Measurements from ENCODE around the gene POR.
"Not testable (repeated sequence)": the region's sequence is repeated elsewhere in the genome, so short reads cannot be mapped to it uniquely, and the experiment has no call there.

POR gene

DNA sequence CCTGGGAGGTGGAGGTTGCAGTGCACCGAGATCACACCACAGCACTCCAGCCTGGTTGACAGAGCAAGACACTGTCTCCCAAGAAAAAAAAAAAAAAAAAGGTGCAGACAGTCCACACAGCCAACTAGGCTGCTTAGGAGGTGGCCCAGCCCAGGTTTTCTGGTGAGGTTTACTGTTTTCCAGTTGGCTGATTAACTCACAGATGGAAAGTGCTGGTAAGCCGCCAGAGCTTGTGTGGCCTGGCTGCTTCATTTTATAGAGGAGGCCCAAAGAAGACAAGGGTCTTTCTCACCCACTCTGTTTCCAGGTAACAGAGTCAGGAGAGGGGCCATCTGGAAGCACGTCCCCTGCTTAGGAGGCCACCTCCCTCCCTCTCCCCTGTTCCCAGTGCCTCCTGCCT is 29.9 kb upstream of the POR start:
- DNase-seq (ENCODE audit: low spot score), result no peak

- DNase-seq (ENCODE audit: low spot score), result no peak
These were observed 27.1 kb upstream of the POR start for GRCh38 chr7:75887669-75888369.

- peak; percentile 75 for DNase-seq (ENCODE audit: low spot score)
These were observed 26.3 kb upstream of the POR start for GRCh38 chr7:75888464-75889222.

DNA sequence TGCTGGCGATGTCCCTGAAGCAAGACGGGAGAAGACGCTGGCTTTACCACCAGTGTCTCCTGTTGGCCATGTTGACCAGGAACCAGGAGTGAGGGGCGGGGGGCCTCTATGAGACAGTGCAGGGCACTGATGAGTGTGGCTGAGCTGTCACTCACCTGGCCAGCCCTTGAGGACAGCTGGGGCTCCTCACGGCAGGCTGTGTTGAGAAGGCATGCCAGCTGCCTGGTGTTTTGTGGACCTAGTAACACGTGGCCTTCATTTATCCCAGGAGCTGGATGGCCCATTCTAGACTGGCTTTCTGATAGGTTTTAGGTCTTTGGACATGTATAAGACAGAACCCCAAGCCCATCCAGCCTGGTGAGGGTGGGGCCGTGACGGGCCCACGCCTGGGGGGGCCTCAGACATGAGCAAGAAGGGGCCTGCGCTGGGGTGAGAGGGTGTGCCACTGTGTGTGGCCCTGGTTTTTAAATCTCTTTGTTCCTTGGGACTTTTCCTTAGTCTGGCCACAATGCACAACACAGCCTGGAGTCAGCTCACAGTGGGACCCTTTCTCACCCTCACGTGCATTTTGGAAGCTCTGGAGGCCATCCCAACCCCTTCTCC is 25.6 kb upstream of the POR start:
- DNase-seq (ENCODE audit: low spot score), result no peak

DNA sequence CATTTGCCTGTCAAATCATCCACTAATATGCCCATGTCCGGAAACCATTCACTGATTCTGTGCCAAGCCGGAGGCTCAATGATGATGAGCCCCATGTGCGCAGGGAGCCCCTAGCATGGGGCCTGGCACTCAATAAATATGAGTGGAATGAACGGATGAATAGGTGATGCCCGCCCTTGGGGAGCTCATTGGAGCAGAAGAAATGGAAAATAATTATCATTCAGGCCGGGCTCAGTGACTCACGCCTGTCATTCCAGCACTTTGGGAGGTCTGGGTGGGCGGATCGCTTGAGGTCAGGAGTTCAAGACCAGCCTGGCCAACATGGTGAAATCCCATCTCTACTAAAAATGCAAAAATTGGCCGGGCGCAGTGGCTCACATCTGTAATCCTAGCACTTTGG is 25.1 kb upstream of the POR start:
- DNase-seq (ENCODE audit: low spot score), result no peak

DNA sequence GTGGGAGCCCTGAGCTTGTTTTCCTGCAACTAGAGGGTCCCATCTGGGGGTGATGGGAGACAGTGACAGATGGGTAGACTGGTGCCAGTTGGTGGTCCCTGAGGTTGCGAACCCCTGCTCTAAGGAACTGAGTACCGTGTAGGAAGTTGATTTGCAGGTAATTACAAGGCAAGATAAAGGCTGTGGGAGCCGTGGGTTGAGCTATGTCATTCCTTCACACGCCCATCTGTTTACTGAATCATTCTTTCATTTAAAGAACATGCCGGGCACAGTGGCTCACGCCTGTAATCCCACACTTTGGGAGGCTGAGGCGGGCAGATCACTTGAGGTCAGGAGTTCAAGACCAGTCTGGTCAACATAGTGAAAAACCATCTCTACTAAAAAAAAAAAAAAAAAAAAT is 23.7 kb upstream of the POR start:
- not testable (repeated sequence) for DNase-seq (ENCODE audit: low spot score)

- no peak for DNase-seq (ENCODE audit: low spot score)
These were observed 23.0 kb upstream of the POR start for GRCh38 chr7:75891815-75892411.

DNA sequence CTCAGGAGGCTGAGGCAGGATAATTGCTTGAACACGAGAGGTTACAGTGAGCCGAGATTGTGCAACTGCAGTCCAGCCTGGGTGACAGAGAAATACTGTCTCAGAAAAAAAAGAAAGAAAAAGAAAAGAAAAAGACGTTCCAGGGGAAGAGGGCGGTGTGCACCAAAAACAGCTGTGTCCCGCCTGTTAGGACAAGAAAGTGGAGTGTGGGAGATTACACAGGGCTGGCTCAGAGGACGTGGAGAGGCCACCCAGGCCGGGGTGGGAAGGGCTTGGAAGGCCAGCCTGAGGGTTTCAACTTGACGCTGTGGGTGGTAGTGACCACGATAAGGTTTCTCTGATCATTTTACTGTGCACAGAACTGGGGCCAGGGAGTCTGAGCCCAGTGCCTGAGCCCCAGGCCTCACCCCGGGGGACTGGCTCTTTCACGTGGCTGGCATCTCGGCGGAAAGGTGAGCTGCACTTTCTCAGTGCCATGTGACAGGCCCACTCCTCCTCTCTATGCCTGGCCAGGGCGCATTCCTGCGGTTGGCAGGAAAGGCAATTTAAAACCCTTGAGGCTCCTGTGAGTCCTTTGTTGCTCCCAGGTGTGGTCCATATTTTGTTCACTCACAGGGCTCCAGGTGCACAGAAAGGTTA is 22.2 kb upstream of the POR start:
- no peak for DNase-seq (ENCODE audit: low spot score)

- DNase-seq (ENCODE audit: low spot score), result no peak
These were observed 18.1 kb upstream of the POR start for GRCh38 chr7:75896803-75897327.

GRCh38 chr7:75900617-75901315 is 14.2 kb upstream of the POR start:
- DNase-seq (ENCODE audit: low spot score), result no peak

- DNase-seq (ENCODE audit: low spot score), result peak; percentile 66
These were observed 9.0 kb upstream of the POR start for GRCh38 chr7:75905785-75906604.

- no peak for DNase-seq (ENCODE audit: low spot score)
These were observed 7.8 kb upstream of the POR start for GRCh38 chr7:75906991-75907667.

- DNase-seq (ENCODE audit: low spot score), result not testable (repeated sequence)
These were observed 7.3 kb upstream of the POR start for GRCh38 chr7:75907668-75908039.

DNA sequence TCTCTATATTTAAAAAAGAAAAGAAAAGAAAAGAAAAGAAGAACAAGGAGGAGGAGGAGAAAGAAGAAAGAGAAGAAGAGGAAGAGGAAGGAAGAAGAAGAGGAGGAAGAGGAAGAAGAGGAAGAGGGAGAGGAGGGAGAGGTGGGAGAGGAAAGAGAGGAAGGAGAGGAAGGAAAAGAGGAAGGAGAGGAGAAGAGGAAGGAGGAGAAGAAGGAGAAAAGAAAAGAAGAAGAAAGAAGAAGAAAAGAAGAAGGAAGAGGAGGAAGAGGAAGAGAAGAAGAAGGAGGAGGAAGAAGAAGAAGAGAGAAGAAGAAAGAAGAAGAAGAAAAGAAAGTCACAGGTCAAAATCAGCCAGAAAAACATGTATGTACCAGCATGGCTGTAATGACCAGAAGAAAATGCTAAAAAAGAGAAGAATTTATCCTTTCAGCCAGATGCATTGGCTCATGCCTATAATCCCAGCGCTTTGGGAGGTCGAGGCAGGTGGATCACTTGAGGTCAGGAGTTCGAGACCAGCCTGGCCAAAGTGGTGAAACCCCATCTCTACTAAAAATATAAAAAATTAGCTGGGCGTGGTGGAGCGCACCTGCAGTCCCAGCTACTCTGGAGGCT is 5.3 kb upstream of the POR start:
- no peak for DNase-seq (ENCODE audit: low spot score)

DNA sequence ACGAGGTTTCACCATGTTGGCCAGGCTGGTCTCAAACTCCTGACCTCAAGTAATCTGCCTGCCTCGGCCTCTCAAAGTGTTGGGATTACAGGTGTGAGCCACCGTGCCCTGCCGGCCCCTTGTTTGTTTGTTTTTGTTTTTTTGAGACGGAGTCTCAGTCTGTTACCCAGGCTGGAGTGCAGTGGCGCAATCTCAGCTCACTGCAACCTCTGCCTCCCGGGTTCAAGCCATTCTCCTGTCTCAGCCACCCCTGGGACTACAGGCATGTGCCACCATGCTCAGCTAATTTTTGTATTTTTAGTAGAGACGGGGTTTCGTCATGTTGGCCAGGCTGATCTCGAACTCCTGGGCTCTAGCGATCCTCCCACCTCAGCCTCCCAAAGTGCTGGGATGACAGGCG is 3.8 kb upstream of the POR start:
- DNase-seq (ENCODE audit: low spot score), result not testable (repeated sequence)

DNA sequence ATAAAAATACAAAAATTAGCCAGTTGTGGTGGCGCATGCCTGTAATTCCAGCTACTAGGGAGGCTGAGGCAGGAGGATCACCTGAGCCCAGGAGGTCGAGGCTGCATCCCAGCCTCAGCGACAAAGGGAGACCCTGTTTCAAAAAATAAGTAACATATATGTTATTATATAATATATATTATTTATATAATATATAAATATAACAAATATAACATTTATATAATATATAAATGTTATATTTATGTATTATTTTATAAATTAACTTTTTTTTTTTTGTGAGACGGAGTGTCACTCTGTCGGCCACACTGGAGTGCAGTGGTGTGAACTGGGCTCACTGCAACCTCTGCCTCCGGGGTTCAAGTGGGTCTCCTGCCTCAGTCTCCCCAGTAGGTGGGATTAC is 1.5 kb upstream of the POR start:
- no peak for DNase-seq (ENCODE audit: low spot score)

- DNase-seq (ENCODE audit: low spot score), result peak; percentile 2
These were observed 743 bp upstream of the POR start for GRCh38 chr7:75914169-75914654.

DNA sequence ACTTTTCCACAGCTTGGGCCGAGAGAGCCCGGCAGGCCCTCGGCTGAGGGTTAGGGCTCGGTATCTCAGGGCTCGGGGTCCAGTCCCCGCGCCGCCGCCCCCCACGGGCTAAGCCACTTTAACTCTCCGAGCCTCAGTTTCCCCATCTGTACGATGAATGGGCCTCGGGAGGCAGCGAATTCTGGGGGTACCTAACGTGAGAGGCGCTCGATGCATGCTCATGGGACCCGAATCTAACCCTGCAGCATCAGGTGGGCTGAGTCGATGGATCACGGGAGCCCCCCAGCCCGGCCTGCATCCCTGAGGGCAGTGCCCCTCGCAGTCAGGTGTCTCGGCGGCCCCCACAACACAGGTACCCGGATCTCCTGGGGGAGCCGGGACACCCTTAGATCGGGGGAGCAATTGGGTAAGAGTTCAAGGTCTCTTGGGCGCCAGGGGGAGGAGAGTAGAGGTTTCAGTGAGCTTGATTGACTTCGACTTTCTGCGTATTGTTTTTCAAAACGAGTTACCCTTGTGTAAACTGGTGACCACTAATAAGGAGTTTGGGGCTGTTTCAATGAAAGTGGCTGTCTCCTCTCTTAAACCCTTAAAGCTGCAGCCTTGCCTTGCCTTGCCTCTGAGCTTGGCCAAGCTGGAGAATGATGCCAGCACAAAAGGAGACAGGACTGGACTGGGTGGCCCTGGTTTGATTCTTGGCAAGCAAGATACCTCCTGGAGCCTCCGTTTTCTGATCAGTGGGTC is 631 bp downstream of the POR start:
- DNase-seq (ENCODE audit: low spot score), result peak; percentile 15

DNA sequence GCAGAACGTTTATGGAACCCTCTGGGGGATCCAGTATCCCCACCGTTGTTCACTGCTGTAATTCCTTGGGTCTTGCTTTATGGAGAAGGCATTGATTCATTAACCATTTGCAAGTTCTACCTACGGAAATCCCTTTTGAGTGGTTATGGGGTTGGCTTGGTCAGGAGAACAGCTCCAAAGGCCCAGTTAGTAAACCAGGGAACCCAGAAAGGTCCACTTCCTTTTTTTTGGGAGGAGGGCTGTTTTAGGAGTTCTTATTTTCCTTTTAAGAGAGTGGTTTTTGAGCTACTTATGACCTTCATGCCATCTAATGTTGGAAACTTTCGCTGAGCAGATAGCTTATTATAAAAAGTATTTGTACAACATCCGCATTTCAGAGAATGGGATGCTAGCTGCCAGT is 1.3 kb downstream of the POR start:
- DNase-seq (ENCODE audit: low spot score), result no peak
